Left lung (tissue), 10 donors: Measurements from ENCODE around the gene SCIN. TPM values are rescaled to one million over a fixed set of nuclear protein-coding genes. Genes with fewer than 3 reads are reported as not detected.
"Not testable (repeated sequence)": the region's sequence is repeated elsewhere in the genome, so short reads cannot be mapped to it uniquely, and the experiment has no call there.

Source experiments
- ATAC-seq: fragments of 200-7000 bp; cut with Tn5 transposase; one replicate; pipeline ENCODE4 v1.9.1; 2020; ENCODE audit warnings: moderate library complexity
- DNase-seq, 4 donors: peaks; one replicate each; pipeline ENCODE4 v3.0.0-alpha.2; 2013 to 2020
- H3K27ac ChIP-seq, 2 donors: fragments of 200-600 bp; sonication (generic) in 1 of 2; one replicate each; pipeline versions ENCODE4 v1.5.0 to v1.8.0; 2020 to 2021
- H3K27me3 ChIP-seq, 2 donors: fragments of 200-600 bp; sonication (generic) in 1 of 2; one replicate each; pipeline versions ENCODE4 v1.5.0 to v1.8.0; 2020 to 2021
- H3K36me3 ChIP-seq, 2 donors: fragments of 200-600 bp; sonication (generic) in 1 of 2; one replicate each; pipeline versions ENCODE4 v1.5.0 to v1.8.0; 2020 to 2021
- H3K4me1 ChIP-seq, 2 donors: fragments of 200-600 bp; one replicate each; pipeline ENCODE4 v1.8.0; 2021
- H3K4me3 ChIP-seq, 2 donors: fragments of 200-600 bp; sonication (generic) in 1 of 2; one replicate each; pipeline versions ENCODE4 v1.5.0 to v1.8.0; 2020 to 2021; ENCODE audit warnings: mild to moderate bottlenecking in 1 of 2
- H3K9me3 ChIP-seq, 2 donors: fragments of 200-600 bp; sonication (generic) in 1 of 2; one replicate each; pipeline versions ENCODE4 v1.5.0 to v1.8.0; 2020 to 2021
- CTCF ChIP-seq, 2 donors: fragments of 200-600 bp; sonication (generic) in 1 of 2; IDR thresholded peaks; one replicate each; pipeline versions ENCODE4 v1.5.0 to v1.8.0; 2021; ENCODE audit warnings: antibody characterized with exemption in 2 of 2
- intact Hi-C, 2 donors: fragments of 100-400 bp; cut with DNase I; formaldehyde crosslinking; loops; one replicate each; pipeline versions ENCODE4 v1.11.2 to v1.14.2; 2022
- polyA plus RNA-seq, 6 donors: library from polyadenylated mRNA; unstranded; fragments of 120-200 nt; gene quantifications; one replicate each; pipeline ENCODE4 v1.2.1, GENCODE V29; 2013; ENCODE audit not compliant: insufficient read length in 6 of 6
- total RNA-seq, 2 donors: library from RNA; stranded (reverse); fragmentation: NEBNext Ultra II Directional; extraction: Animal tissue kit (Norgen Biotek cat#: 25700); gene quantifications; one replicate each; pipeline ENCODE4 v1.2.1, GENCODE V29; 2021
- donor health status: DM: no; HTN: yes; CAD: no.
- donor health status: DM: no; HTN: no; CAD: no.

Gene SCIN
- total and polyA plus RNA-seq, 8 donors, result 3.4 to 13.5 (median 8.0) TPM

DNA sequence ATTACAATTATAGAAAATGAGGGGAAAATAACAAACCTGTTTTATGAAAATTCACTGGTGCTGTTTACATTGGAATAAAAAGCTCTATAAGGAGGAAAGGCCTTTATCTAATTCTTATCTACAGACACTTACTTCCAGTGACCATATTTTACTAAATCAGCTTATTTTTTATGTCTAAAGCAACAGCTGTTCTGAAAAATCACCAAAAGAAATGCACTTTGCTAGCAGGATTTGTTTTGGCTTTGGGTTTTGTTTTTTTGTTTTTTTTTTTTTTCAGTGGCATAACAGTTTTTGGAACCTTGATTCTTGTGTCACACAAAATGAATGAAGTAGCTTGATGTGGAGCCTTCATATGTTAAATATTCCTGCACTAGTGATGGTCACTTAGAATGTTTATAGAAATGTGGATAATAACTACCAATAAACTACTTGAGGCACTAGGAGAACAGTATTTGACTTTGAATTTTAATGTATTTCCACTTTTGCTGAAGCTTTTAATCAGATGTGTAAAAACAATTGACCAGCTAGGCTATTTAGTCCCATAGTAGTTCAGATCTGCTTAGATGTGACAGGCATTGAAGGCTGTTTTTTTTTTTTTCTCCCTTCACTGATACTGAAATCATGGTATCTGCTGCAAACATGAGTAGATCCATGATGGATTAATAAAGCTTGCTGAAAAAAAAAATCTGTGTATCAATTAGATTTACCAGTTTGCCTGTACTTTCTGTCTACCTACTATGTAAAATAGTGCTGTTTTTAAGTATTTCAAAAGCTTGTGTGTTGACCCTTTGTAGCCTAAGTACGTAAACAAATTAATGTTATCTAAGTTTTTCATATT lies 119.7 kb downstream of the SCIN start:
- no peaks in the 10 kb centered on the region for H3K36me3 ChIP-seq
- no peaks in the 10 kb centered on the region for H3K27me3 ChIP-seq
- H3K4me3 ChIP-seq, result peak overlapping the region in 1 of 2 donors; percentile 89
- ATAC-seq (no peak), DNase-seq (no peak)
- intact Hi-C loops, result no loop called here
- peaks cover 7 to 11% of the 10 kb centered on the region in 2 donors for H3K4me1 ChIP-seq
- no peak overlapping the region for H3K27ac ChIP-seq
- no peak for TF ChIP-seq CTCF (IDR thresholded peaks at IDR 0.05)
- no peaks in the 10 kb centered on the region for H3K9me3 ChIP-seq

DNA sequence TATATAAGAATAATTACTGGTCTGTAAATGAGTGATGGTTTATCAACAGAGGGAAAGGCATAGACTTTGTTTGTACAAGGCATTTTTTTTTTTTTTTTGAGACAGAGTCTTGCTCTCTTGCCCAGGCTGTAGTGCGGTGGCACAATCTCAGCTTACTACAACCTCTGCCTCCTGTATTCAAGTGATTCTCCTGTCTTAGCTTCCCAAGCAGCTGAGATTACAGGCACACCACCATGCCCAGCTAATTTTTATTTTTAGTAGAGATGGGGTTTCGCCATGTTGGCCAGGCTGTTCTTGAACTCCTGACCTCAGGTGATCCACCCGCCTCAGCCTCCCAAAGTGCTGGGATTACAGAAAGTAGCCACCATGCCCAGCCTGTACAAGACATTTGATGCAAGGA lies 120.9 kb downstream of the SCIN start:
- H3K36me3 ChIP-seq, H3K4me1 ChIP-seq, DNase-seq, H3K4me3 ChIP-seq, H3K9me3 ChIP-seq, H3K27ac ChIP-seq, intact Hi-C loops, H3K27me3 ChIP-seq, ATAC-seq: not testable (repeated sequence)

DNA sequence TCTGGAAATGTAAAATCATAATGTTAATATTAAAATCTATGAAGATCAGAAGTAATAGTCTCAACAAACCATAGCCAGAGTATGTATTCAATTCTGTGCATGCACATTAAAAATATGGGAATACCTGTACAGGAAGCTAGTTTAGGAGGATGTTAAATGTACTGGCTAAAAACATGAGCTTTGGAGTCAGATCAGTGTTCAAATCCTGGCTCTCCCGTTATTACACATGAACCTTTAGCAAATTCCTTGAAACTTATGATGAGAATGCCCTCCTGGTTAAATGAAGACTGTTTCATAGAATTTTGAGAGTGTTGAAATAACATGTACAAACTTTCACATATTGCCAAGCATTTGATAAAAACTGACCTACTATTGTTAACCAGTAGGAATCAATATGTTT lies 121.5 kb downstream of the SCIN start:
- H3K27me3 ChIP-seq, result no peaks in the 10 kb centered on the region
- TF ChIP-seq CTCF (IDR thresholded peaks at IDR 0.05), result no peak
- no peak overlapping the region for H3K4me3 ChIP-seq
- H3K36me3 ChIP-seq, result no peaks in the 10 kb centered on the region
- DNase-seq (no peak), ATAC-seq (no peak)
- no peaks in the 10 kb centered on the region for H3K9me3 ChIP-seq
- intact Hi-C loops, result no loop called here
- peaks cover 0 to 4% of the 10 kb centered on the region in 2 donors for H3K4me1 ChIP-seq
- no peak overlapping the region for H3K27ac ChIP-seq

- H3K9me3 ChIP-seq, result no peaks in the 10 kb centered on the region
- no peak overlapping the region for H3K4me3 ChIP-seq
- no peaks in the 10 kb centered on the region for H3K36me3 ChIP-seq
- peaks cover 0 to 4% of the 10 kb centered on the region in 2 donors for H3K4me1 ChIP-seq
- H3K27me3 ChIP-seq, result no peaks in the 10 kb centered on the region
- intact Hi-C loops, result no loop called here
- no peak overlapping the region for H3K27ac ChIP-seq
- DNase-seq, result no peak
- no peak for TF ChIP-seq CTCF (IDR thresholded peaks at IDR 0.05)
- no peak for ATAC-seq
Observed at GRCh38 chr7:12692479-12693259, 122.1 kb downstream of the SCIN start.

DNA sequence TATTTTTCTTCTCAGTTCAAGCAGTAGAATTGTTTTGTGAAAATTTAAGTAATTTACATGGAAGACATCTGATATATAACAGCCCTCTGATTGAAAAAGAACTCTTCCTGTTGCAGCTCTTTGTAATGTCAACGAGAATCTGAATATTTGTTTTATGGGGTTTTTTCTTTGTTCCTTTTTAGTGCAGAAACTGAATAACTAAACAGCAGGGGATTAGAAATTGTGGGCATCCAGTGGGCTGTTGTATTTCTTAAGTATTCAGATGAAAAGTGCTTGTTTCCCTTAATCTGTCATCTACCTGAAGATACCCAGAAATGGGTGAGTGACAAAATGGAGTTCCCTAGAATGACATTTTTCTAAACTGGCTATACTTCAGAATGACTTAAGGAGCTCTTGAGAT lies 124.3 kb downstream of the SCIN start:
- Histone ChIP-seq H3K36me3 (no peaks in the 10 kb centered on the region), H3K4me3 (no peak overlapping the region), H3K9me3 (no peaks in the 10 kb centered on the region), H3K27ac (no peak overlapping the region), H3K4me1 (peaks cover 0 to 4% of the 10 kb centered on the region in 2 donors), H3K27me3 (no peaks in the 10 kb centered on the region)
- intact Hi-C loops, result no loop called here
- peak; percentile 33 for ATAC-seq
- DNase-seq, result no peak
- TF ChIP-seq CTCF (IDR thresholded peaks at IDR 0.05), result no peak
